Measurements from ENCODE around the gene LRRC46.

LRRC46 gene

GRCh38 chr17:47822785-47823184 is 8.7 kb upstream of the LRRC46 start:
- no peaks in the 10 kb centered on the region for H3K27me3 ChIP-seq
- H3K4me1 ChIP-seq = peaks cover 26% of the 10 kb centered on the region
- no peaks in the 10 kb centered on the region for H3K9me3 ChIP-seq
- peak overlapping the region; percentile 91; the same call in 1 of the 2 replicates for H3K4me2 ChIP-seq
- no peak overlapping the region; the same call in 1 of the 2 replicates for H3K4me3 ChIP-seq
- H3K9ac ChIP-seq = no peak overlapping the region
- H3K36me3 ChIP-seq = peaks cover 67% of the 10 kb centered on the region
- TF ChIP-seq Cebpa-rat (IDR thresholded peaks at IDR 0.05) = no peak
- peak overlapping the region; percentile 81 for H3K27ac ChIP-seq
- H4K20me1 ChIP-seq = no peaks in the 10 kb centered on the region; the same call in 1 of the 2 replicates

DNA sequence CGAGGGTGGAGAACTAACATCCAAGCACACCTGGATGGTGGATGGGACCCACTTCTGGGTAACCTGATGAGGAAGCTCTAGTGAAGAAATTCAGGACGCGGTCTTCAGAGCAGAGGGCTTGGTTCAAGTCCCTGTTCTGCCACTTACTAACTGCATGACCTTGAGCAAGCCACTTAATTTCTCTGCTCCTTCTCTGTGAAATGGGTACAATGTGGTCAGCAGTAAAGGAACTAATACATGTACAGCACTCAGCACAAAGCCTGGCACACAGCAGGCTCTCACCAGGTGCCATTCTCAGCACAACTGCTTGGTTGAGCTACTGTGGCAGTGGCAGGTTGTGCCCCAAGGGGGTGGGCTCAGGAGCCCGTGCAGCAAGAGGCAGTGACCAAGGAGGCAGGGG is 8.0 kb upstream of the LRRC46 start:
- Histone ChIP-seq H3K4me2 (no peak overlapping the region), H3K4me3 (no peak overlapping the region), H3K9ac (no peak overlapping the region), H3K36me3 (peaks cover 67% of the 10 kb centered on the region), H4K20me1 (no peaks in the 10 kb centered on the region; the same call in 1 of the 2 replicates), H3K4me1 (peaks cover 26% of the 10 kb centered on the region), H3K27ac (no peak overlapping the region), H3K9me3 (no peaks in the 10 kb centered on the region), H3K27me3 (no peaks in the 10 kb centered on the region)
- no peak for TF ChIP-seq Cebpa-rat (IDR thresholded peaks at IDR 0.05)

- peaks cover 41% of the 10 kb centered on the region for H3K36me3 ChIP-seq
- no peak overlapping the region for H3K9ac ChIP-seq
- no peak overlapping the region for H3K4me3 ChIP-seq
- no peaks in the 10 kb centered on the region for H3K9me3 ChIP-seq
- H3K27me3 ChIP-seq = no peaks in the 10 kb centered on the region
- H3K4me1 ChIP-seq = peaks cover 44% of the 10 kb centered on the region
- H3K4me2 ChIP-seq = peak overlapping the region; percentile 92
- no peak for TF ChIP-seq Cebpa-rat (IDR thresholded peaks at IDR 0.05)
- no peak overlapping the region for H3K27ac ChIP-seq
- H4K20me1 ChIP-seq = 0 out of 2 replicates have a peak, but pooled peaks cover 6% of the 10 kb centered on the region
These were observed 1.6 kb upstream of the LRRC46 start for GRCh38 chr17:47829870-47830269.

DNA sequence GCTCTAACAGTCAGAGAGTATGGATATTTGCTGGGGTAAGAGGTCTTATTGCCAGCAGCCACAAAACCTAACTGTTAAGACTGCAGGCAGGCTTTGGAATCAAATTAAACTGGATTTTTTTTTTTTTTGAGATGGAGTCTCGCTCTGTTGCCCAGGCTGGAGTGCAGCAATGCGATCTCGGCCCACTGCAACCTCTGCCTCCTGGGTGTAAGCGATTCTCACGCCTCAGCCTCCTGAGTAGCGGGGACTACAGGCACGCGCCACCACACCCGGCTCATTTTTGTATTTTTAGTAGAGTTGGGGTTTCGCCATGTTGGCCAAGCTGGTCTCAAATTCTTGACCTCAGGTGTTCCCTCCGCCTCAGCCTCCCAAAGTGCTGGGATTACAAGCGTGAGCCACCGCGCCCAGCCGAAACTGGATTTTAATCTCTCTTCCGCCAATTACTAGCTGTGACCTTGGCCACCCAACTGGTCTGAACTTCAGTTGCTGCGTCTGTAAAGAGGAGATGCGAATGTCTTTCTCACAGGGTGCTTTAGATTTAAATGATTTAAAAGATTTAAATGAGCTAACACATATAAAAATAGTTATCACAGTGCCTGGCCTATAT is 971 bp upstream of the LRRC46 start:
- peaks cover 50% of the 10 kb centered on the region for H3K4me1 ChIP-seq
- TF ChIP-seq Cebpa-rat (IDR thresholded peaks at IDR 0.05) = no peak
- H3K36me3 ChIP-seq = peaks cover 39% of the 10 kb centered on the region
- H4K20me1 ChIP-seq = 0 out of 2 replicates have a peak, but pooled peaks cover 6% of the 10 kb centered on the region
- peak overlapping the region; percentile 80 for H3K9ac ChIP-seq
- peak overlapping the region; percentile 77 for H3K4me3 ChIP-seq
- peak overlapping the region; percentile 75 for H3K27ac ChIP-seq
- no peaks in the 10 kb centered on the region for H3K27me3 ChIP-seq
- H3K9me3 ChIP-seq = no peaks in the 10 kb centered on the region
- peak overlapping the region; percentile 92 for H3K4me2 ChIP-seq

GRCh38 chr17:47831934-47832327 is 461 bp downstream of the LRRC46 start:
- Histone ChIP-seq H3K27me3 (no peaks in the 10 kb centered on the region), H4K20me1 (0 out of 2 replicates have a peak, but pooled peaks cover 6% of the 10 kb centered on the region), H3K4me3 (peak overlapping the region; percentile 77), H3K27ac (peak overlapping the region; percentile 75; the same call in 1 of the 2 replicates), H3K4me2 (peak overlapping the region; percentile 92), H3K4me1 (peaks cover 65% of the 10 kb centered on the region), H3K9me3 (no peaks in the 10 kb centered on the region), H3K9ac (peak overlapping the region; percentile 80), H3K36me3 (peaks cover 39% of the 10 kb centered on the region)
- TF ChIP-seq Cebpa-rat (IDR thresholded peaks at IDR 0.05) = no peak

GRCh38 chr17:47834756-47835155 is 3.3 kb downstream of the LRRC46 start:
- no peak overlapping the region for H3K9ac ChIP-seq
- peaks cover 78% of the 10 kb centered on the region for H3K4me1 ChIP-seq
- H3K27ac ChIP-seq = no peak overlapping the region
- no peak for TF ChIP-seq Cebpa-rat (IDR thresholded peaks at IDR 0.05)
- no peaks in the 10 kb centered on the region for H3K9me3 ChIP-seq
- H3K4me3 ChIP-seq = no peak overlapping the region
- H4K20me1 ChIP-seq = 0 out of 2 replicates have a peak, but pooled peaks cover 6% of the 10 kb centered on the region
- peaks cover 45% of the 10 kb centered on the region for H3K36me3 ChIP-seq
- no peaks in the 10 kb centered on the region for H3K27me3 ChIP-seq
- H3K4me2 ChIP-seq = peak overlapping the region; percentile 65

- peak overlapping the region; percentile 49; the same call in 1 of the 2 replicates for H3K9ac ChIP-seq
These were observed 5.1 kb downstream of the LRRC46 start for GRCh38 chr17:47836601-47837000.

DNA sequence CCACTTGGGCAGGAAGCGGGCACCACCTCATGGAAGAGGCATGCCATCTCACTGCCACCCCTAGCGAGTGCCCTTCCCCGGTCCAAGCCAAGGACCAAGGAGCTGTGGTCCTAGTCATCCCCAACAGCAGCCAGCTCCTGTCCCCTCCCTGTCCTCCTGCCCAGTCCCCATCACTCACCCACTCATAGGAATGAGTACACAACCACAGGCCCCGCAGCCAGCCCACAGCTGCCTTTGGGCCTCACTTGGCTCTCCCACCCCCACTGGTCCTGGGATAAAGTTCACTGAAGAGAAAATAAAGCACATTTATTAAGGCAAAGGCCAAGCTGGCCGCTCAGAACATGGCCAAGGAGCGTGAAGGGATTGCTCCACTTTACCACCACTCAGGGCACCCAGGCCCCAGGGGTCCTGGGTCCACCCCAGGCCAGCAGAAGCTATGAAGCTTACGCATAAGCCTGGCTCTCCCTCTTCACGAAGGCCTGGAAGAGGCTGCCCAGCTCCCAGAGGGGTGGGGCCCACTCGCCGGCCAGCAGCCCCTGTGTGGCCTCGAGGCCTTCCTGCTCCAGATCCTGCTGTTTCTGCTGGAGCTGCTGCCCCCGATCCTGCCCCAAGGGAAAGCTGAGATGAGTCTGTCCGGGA is 6.0 kb downstream of the LRRC46 start:
- H3K4me3 ChIP-seq = no peak overlapping the region
- H3K4me2 ChIP-seq = peak overlapping the region; percentile 65
- peaks cover 77% of the 10 kb centered on the region for H3K4me1 ChIP-seq
- no peaks in the 10 kb centered on the region for H3K27me3 ChIP-seq
- H3K27ac ChIP-seq = no peak overlapping the region
- H3K9me3 ChIP-seq = no peaks in the 10 kb centered on the region
- TF ChIP-seq Cebpa-rat (IDR thresholded peaks at IDR 0.05) = no peak
- no peaks in the 10 kb centered on the region for H4K20me1 ChIP-seq
- H3K9ac ChIP-seq = peak overlapping the region; percentile 49
- peaks cover 45% of the 10 kb centered on the region for H3K36me3 ChIP-seq

More at GRCh38 chr17:47836601-47837000, 5.1 kb downstream of the LRRC46 start:
- peak overlapping the region; percentile 65 for H3K4me2 ChIP-seq
- H3K4me3 ChIP-seq = no peak overlapping the region
- H3K4me1 ChIP-seq = peaks cover 80% of the 10 kb centered on the region
- no peaks in the 10 kb centered on the region for H3K9me3 ChIP-seq
- no peaks in the 10 kb centered on the region for H3K27me3 ChIP-seq
- 0 out of 2 replicates have a peak overlapping the region, but pooled peaks have one; percentile 4 for H3K27ac ChIP-seq
- H4K20me1 ChIP-seq = no peaks in the 10 kb centered on the region
- TF ChIP-seq Cebpa-rat (IDR thresholded peaks at IDR 0.05) = no peak
- H3K36me3 ChIP-seq = peaks cover 45% of the 10 kb centered on the region

DNA sequence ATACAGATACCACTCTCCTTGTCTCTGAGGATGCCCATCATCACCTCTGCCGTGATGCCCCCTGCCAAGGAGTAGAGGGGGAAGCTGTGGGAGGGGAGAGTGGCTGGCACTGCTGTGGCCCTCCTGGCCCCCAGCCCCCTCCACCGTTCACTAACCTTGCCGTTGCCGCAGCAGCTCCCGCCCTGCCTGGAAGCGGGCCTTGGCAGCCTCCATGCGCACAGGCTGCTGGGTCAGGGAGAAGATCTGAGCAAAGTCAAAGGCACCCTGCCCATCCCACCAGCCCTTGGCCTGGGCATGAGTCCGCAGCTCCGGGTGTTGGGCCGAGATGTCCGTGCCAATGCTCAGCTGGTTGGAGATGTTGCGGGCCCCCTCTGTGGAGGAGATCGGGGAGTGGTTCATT is 7.2 kb downstream of the LRRC46 start:
- TF ChIP-seq Cebpa-rat (IDR thresholded peaks at IDR 0.05) = no peak
- Histone ChIP-seq H3K4me2 (no peak overlapping the region), H4K20me1 (no peaks in the 10 kb centered on the region), H3K36me3 (peaks cover 45% of the 10 kb centered on the region), H3K27ac (no peak overlapping the region), H3K9ac (no peak overlapping the region), H3K4me3 (no peak overlapping the region), H3K27me3 (no peaks in the 10 kb centered on the region), H3K9me3 (no peaks in the 10 kb centered on the region), H3K4me1 (peaks cover 84% of the 10 kb centered on the region)

DNA sequence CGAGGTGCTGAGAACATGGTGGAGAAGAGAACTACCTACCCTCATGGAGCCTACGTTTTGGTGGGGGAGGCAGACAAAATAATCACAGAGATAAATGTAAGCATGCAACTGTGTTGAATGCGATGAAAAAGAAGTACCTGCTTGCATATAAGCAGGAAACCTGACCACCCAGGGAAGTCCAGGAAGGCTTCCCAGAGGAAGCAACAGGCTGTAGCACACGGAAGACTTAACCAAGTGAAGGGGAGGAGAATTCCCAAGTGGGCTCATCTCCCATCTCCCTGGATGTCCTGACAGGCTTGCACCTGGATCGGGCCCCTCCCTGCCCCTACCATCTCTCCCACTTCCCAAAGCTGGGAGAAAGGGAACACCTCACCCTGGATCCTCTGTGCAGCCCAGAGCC is 7.6 kb downstream of the LRRC46 start:
- Histone ChIP-seq H3K4me2 (peak overlapping the region; percentile 86; the same call in 1 of the 2 replicates), H3K27ac (no peak overlapping the region), H3K36me3 (peaks cover 45% of the 10 kb centered on the region), H4K20me1 (no peaks in the 10 kb centered on the region), H3K9me3 (no peaks in the 10 kb centered on the region), H3K4me1 (peaks cover 80% of the 10 kb centered on the region), H3K9ac (no peak overlapping the region), H3K27me3 (peaks cover 4% of the 10 kb centered on the region), H3K4me3 (no peak overlapping the region)
- no peak for TF ChIP-seq Cebpa-rat (IDR thresholded peaks at IDR 0.05)

Measured in BLaER1 (cell line).